Activated T-helper 1 cell treated with anti-CD3 and anti-CD28 coated beads, Interleukin-2, amount 50 U/mL, for 16 hours (primary cell): ENCODE data around the gene SLFN12L.
"Not testable (repeated sequence)": the region's sequence is repeated elsewhere in the genome, so short reads cannot be mapped to it uniquely, and the experiment has no call there.

ENCODE experiments used
- DNase-seq, 2 donors: peaks; one replicate each; pipeline ENCODE4 v3.0.0-alpha.2; 2020; ENCODE audit warnings: low read depth in 1 of 2, low spot score in 1 of 2

SLFN12L gene

DNA sequence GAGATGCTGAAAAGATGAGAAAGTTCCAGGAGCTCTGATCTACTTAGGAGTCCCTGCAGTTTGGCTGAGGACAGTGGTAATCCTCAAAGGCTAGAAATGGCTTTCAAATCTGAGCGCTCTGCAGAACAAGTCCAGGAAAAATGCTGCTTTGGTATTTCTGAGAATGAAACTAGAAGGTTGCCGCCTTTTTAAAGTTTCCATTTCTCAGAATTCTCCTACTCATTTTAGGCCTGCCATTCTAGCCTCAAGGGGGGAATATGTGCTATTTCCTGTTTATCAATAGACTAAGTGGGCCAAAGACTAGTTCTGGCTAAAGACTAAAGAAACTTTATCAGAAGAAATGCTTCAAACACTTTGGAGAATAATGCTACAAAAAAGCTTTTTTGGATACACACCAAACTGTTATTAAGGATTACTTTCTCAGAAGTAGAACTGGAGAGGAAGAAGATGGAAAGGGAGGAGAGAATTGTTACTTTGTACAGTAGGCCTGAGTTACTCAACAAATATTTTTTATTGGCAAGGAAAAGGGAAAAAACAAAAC, at the start of gene SLFN12L:
SLFN12L (minus strand) TSS at position 78 of the 541 bp plus-strand sequence. CDS start 15,314 bp downstream, outside the sequence.
- DNase-seq: no peak

DNA sequence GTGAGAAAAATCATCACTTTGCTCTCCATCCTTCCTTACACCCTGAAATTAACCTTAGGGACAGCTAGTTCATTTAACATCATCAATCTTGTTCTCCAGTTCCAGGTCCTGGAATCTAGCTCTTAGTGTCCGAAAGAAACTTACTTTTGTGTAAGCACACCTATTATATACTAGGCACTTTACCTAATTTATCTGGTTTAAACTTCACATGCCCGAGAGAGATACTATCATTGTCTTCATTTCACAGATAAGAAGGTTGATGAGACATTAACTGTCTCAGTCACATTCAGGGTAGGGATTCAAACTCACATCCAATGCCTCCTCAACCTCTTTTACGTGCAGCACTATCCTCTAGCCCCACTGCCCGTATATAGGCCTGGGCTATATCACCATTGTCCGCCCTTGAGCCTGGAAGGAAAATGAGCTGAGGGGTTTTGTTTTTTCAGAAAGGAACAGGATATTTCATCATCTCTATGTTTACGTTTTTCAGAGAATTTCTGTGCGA, 49.1 kb upstream of the SLFN12L start:
- no peak for DNase-seq

DNA sequence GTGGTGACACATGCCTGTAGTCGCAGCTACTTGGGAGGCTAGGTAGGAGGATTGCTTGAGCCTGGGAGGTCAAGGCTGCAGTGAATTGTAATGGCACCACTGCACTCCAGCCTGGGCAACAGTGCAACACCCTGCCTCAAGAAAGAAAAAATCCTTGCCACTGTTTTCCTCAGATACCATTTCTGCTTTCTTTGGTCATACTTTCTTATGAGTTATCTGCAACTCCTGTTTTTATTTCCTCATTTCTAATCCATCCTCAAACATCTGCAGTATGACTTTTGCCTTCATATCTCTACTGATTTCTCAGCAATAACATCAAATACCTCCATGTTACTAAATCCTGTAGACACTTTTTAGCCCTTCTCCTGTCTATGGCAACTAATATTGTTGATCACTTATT, 46.6 kb upstream of the SLFN12L start:
- DNase-seq: no peak

DNA sequence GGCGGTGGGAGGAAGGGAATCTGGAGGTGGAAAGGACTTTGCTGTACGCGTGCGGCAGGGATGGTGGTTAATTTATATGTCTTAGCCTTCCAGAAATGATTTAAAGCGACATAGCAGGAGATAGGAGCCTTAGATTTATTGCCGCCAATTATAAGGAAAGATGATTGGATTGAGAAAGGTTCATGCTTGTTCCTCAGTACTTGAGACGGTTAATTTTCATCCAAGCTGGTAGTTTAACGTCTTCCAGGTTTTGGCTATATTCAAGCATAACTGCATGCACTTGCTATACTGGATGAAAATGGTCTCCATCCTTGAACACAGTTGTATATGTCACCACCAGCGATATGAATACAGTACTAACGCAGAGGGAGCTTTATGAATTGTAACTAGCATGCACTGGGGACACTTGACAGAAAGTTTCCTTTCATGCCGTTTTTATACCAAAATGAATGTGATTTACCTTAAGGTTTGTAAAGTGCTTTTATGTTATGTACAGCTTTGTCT, 41.5 kb upstream of the SLFN12L start:
- DNase-seq: no peak

DNA sequence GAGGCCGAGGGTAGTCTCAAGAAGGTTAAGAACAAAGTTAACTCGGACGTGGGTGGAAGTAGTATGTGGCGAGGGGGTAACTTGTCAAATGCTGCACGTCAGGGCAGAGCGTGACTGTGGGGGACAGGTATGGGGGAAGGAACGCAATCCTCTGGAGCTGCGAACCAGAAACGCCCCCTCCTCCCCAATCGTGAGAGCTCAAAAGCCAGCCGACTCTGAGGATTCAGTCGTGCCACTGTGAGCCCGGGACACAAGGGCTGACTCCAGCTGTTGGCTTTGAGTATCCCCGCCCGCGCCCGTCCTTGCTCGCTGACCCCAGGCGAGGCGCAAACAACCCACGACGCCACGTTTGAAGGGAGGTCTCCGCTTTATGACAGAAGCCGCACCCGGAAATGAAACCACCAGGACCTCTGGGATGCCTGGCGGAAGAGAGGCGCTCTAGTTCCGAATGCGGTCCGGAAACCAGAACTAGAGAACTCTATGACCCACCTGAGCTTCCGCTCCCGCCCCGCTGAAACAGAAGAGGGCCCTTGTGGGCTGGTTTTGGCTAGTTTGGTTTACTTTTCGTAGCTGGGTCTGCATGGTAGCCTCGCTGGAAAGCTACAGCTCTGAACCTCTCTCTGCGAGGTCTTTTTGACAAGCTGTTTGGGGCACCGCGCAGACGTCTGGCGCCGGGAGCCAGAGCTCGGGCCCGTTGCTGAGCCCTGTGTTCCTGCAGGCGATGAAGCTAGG, 40.9 kb upstream of the SLFN12L start, which contains the start of gene PEX12:
PEX12 (minus strand) TSS at position 375 of the 732 bp plus-strand sequence. CDS start 550 bp downstream, outside the sequence.
- peak; percentile 76 to 78 for DNase-seq

DNA sequence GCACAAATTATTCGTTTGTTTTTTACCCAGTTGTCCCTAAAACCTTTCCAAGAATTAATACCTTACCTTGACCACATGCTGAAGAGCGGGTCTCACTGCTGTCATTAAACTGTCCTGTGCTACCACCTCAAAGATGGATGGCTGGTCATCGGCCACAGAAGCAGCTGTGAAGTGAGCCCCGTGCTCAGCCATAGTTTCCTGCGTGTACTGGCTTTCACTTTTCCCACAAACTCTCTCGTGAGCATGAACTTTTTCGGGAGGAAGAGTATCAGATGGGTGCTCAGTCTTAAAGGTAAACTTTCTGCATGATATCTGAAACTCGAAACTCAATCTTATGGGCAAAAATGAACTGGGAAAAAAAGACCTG, 40.3 kb upstream of the SLFN12L start:
- no peak for DNase-seq

DNA sequence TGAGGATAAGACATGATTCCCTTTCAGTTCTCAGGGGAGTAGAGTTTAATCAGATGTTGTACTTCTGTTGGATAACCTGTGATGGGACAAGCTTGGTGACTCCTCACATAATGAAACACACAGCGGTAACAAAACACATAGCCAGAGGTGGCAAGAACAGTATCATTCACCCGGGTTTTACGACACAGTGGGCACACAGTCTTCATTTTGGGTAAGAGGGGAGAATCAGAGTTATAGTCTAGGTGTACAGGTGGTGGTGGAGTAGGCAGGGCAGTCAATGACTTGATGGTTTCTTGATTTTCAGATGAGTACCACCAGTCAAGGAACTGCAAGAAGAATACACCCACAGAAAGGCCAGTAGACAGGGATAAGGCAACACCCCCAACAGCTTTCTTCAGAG, 38.3 kb upstream of the SLFN12L start:
- DNase-seq: no peak

DNA sequence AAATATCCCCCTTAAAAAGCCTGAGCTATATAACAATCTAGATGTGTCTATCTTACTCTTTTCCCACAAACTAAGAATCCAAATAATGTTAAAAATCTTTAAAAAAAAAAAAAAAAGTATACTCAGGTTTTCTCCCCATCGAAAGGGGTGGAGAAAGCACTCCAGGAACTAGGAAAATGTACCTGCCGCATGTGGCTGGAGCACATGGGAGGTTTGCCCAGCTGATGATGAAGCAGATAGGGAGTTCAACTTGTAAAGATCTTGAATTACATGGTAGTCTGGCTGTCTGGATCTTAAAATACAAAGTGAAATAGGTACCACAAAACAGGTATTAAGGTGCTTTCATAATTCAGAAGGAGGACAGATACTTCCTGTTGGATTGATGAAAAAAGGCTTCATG, 31.9 kb upstream of the SLFN12L start:
- DNase-seq: no peak

DNA sequence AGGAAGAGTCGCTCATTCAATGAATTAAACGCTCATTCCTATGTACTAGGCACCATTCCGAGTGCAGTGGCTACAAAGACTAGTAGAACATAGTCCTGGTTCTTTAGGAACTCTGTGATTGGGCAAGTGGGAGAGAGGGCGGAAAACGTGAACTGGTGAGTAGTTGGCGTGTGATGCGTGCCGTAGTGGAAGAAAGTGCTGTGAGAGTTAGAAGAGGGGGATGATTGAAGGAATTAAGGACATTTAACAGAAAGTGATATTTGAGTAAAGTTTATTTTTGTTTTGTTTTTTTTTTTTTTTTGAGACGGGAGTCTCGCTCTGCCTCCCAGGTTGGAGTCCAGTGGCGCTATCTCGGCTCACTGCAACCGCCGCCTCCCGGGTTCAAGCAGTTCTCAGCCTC, 31.1 kb upstream of the SLFN12L start:
- peak in 1 of 2 donors; percentile 21 for DNase-seq

DNA sequence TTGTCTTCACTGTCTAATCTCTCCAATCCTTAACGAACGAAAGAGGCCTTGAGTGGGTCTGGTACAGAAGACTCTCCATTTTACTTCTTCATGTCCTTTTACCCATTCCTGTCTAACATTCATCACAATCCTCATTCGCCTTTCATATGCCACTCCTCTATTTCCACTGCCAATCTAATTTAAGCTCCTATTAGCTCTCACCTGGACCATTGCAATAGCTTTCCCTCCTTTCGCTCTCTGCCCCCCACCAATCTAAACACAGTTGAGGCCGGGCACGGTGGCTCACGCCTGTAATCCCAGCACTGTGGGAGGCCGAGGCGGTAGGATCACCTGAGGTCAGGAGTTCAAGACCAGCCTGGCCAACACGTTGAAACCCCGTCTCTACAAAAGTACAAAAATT, 29.5 kb upstream of the SLFN12L start:
- DNase-seq: no peak

DNA sequence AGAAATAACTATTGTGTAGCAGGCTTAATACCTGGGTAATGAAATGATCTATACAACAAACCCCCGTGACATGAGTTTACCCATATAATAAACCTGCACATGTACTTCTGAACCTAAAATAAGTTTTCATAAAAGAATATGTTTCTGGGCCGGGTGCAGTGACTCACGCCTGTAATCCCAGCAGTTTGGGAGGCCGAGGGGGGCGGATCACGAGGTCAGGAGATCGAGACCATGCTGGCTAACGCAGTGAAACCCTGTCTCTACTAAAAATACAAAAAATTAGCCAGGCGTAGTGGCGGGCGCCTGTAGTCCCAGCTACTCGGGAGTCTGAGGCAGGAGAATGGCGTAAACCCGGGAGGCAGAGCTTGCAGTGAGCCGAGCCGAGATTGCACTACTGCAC, 25.7 kb upstream of the SLFN12L start:
- DNase-seq: not testable (repeated sequence)

DNA sequence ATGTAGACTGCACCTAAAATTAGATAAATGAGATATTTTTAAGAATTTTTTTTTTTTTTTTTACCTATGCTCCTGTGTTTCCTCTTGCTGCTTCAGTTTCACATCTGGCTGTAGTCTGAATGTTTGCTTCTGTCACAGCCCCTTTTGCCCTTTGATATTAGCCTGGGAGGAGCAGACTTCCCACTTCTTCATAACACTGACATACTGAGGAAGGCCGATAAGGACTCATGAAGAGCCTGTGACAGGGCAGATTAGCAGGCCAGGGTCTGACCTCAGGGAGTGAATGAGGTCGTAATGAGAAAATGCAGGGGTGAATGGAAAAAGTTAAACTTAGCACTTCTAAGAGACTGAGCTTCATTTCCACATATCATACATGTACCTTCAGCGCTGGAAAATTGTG, 23.2 kb upstream of the SLFN12L start, which contains the start of gene SLFN14:
SLFN14 (minus strand) TSS at position 117 of the 400 bp plus-strand sequence. CDS start 2,757 bp downstream, outside the sequence.
- no peak for DNase-seq

DNA sequence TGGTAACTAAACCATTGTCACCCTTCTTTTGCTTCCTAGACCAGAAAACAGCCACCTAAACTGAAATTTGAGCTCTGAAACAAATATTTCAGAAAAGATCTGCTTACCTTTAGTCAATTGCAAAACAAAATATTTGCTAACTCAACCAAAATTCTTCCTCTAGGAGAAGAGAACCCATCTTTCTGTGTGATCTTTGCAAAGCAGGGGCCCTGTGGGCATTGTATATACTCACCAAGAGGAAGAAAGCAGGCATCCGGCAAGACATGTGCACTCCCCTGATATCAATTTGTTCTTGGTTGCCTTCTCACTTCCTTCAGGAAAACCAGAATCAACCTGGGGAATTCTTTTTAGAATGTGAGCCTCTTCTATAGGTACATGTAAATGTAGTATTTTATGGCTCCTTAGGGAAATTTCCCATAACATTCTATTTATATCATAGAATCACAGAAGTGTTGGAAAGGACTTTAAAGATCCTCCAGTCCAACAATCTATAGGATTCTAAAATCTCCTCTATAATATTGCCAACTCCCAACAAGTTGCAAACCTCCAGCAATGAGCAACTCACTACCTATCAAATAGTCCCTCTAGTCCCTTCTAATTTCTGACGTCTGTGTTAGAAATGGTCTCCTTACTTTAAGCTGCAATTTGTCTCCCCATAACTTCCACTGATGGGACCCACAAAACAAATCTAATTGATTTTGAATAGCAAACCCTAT, 22.2 kb upstream of the SLFN12L start:
- no peak for DNase-seq

DNA sequence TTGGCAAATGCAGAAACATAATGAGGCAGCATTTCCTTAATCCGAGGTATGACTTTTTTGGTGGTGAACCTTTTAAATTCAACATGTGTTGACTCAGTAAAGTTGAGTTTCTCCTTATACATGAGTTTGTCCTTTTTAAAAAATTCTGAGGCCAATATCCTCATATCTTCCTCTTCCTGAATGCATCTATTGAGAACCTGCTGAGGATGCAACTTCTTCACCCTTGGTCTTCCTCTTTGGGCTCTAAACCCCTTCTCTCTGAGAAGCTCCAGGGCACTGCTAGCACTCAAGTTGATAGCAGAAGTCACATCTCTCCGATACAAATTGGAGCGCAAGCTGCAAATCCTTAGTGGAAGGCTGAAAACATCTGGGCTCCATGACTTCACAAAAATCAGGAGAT, 19.9 kb upstream of the SLFN12L start:
- no peak for DNase-seq

DNA sequence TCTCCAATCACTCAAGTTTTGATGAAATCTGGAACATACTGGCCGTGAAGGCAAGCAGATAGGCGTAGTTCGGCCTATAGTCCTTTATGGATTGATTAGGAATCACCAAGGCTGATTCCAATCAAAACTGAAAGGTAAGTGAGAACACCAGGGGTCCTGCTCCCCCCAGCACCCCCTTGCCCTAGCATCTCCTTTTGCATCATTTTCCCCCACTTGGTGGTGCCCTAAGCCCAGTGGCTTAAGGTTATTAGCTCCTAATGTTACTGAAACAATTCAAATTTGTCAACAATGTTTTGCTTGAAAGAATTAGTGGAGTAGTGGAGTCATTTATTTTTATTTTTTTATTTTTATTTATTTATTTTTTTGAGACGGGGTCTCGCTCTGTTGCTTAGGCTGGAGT, 18.2 kb upstream of the SLFN12L start:
- DNase-seq: no peak

DNA sequence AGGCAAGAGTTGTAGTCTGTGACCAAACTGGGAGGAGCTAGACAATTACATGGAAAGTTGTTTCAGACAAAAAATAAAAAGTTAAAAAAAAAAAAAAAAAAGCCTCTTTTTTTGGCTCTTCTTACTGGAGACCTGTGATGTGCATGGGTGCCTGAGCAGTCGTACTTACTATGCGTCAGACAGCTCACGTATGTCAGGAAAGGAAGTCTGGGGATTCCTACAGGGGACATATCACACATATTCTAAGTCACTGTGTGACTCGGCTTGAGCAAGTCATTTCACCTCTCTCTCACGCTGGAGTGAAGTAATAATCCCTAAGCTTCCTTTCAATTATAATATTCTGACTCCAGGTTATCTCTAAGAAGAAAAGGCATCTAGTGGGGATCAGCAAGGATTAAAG, 17.2 kb upstream of the SLFN12L start:
- no peak for DNase-seq

DNA sequence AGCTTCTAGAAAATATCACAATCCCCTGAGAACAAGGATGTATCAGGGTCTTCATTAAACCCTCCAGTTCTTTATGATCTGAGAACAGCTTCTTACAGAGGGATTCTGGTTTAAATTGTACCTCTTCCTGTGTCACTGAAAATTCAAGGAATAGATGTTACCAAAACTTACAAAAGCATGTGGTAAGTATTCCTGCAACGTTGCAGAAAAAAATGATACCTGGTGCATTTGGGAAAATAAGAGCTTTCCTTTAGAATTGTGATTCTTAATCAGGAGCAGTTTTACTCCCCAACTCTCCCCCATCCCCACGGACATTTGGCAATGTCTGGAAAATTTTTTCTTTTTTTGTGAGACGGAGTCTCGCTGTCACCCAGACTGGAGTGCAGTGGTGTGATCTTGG, 15.8 kb upstream of the SLFN12L start:
- DNase-seq: no peak

DNA sequence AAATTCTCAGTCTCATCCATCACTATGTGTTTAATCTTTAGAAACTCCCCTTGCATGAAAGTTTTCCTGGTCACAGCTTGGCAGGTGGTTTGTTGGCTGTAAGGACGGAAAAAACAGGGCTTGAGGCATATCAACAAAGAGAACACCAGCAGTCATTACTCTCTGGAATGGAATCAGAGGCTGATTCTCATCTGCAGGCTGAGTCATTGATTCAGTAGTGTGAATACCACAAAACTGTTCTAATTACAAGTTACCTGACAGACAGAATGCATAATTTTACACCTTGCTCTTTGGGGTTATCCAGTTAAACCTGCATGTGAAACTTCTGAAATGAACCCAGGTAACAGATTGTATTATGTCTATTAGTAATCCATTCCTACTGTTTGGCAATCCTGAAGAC, 11.5 kb upstream of the SLFN12L start:
- DNase-seq: no peak

DNA sequence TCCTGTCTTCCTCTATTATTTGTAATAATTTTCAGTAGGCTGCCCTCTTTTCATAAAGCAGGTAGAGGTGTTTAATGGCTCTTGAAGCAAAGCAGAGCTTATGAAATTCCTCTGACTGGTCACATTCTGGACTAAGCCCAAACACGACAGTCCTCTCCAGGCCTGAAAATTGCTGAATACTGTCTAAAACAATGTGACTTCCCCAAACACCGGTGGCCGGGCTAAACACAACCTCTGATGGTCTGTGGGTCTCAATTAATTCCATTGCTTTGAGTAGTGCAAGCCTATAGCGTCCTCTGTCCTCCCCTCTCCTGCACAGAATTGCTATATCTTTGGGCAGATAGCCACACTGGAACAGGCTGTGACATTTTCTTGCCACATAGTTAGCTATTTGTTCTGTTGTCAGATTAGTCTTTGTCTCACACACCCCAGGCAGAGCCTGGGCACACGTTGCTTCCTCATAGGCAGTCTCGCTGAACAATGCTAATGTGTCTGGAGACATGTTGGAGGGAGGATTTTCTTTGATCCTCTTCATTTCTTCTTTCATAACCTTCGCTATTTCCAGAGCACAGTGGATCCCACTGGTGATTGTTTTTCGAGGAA, 10.8 kb upstream of the SLFN12L start:
- DNase-seq: no peak

DNA sequence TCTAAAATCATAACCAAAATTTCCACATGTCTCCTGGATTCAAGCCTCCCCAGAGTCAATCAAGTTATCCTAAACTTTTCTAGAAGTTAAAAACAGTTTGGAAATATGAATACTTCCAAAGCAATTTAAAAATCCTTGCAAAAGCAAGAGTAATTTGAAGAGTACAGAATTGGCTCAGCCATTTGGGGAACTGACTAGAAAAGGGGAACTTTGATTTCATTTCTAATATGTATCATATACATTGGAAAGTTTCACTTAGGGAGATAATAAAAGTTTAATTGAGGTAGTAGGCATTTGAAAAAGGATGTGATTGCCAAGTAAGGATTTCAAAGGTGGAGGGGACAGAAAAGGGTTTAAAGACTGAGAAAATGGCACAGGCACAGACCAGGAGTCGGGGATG, 9.0 kb upstream of the SLFN12L start:
- DNase-seq: no peak

DNA sequence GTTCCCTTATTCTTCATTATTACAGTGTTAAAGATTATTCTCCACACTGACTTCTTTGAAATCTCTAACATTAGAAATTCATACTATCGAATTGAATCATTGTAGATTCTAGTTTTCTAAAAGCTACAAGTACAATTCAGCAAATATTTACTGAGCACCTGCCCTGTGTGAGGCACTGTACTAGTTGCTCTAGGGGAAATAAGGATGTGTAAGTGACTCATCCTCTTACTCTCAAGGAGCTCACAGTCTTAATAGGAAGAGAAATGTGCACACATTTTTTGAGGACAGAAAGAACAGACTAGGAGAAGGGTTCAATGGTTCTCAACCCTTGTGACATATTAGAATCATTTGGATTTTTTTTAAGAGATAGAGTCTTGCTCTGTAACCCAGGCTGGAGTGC, 7.7 kb upstream of the SLFN12L start:
- no peak for DNase-seq
